Measurements from ENCODE around the gene GPX8. TPM values are rescaled to one million over a fixed set of nuclear protein-coding genes. Genes with fewer than 3 reads are reported as not detected.

The GPX8 gene
- total and polyA plus RNA-seq, 4 donors = 0.68 to 1.2 (median 1.0) TPM

GRCh38 chr5:55146080-55146479, 13.9 kb upstream of the GPX8 start:
- Histone ChIP-seq H3K27ac (ENCODE audit: low read depth in 1 of 2, low read length in 2 of 2) (no peak overlapping the region), H3K36me3 (ENCODE audit: control insufficient read depth in 4 of 4, insufficient read depth in 3 of 4, low read depth in 1 of 4, low read length in 3 of 4) (no peaks in the 10 kb centered on the region), H3K9ac (ENCODE audit: low read depth in 1 of 2, low read length in 2 of 2) (no peak overlapping the region), H3K4me1 (ENCODE audit: control insufficient read depth in 4 of 4, insufficient read depth in 4 of 4, low read length in 3 of 4) (peaks cover 0 to 4% (median 3%) of the 10 kb centered on the region in 4 donors), H3K4me3 (ENCODE audit: low read depth in 1 of 3, low read length in 3 of 3) (no peak overlapping the region), H3K27me3 (ENCODE audit: control insufficient read depth in 4 of 4, insufficient read depth in 4 of 4, low read length in 3 of 4) (no peaks in the 10 kb centered on the region), H3K9me3 (ENCODE audit: control insufficient read depth in 4 of 4, low read length in 3 of 4) (no peaks in the 10 kb centered on the region)
- TF ChIP-seq JUND (IDR thresholded peaks at IDR 0.05) (no peak), ZBTB33 (IDR thresholded peaks at IDR 0.05) (no peak), EGR1 (IDR thresholded peaks at IDR 0.05; ENCODE audit: low read depth in 2 of 2) (no peak), NR2F2 (IDR thresholded peaks at IDR 0.05) (no peak), HNF4A (conservative IDR thresholded peaks at IDR 0.05) (no peak), RAD21 (IDR thresholded peaks at IDR 0.05) (no peak), FOXA1 (IDR thresholded peaks at IDR 0.05) (no peak), SP1 (IDR thresholded peaks at IDR 0.05) (no peak), HNF4G (IDR thresholded peaks at IDR 0.05) (no peak), YY1 (IDR thresholded peaks at IDR 0.05) (no peak), REST (IDR thresholded peaks at IDR 0.05) (no peak), TAF1 (conservative IDR thresholded peaks at IDR 0.05) (no peak), RXRA (IDR thresholded peaks at IDR 0.05) (no peak), GABPA (IDR thresholded peaks at IDR 0.05 in 1 of 2, conservative IDR thresholded peaks at IDR 0.05 in 1 of 2) (no peak), FOXA2 (IDR thresholded peaks at IDR 0.05) (no peak)
- TF ChIP-seq, protein P1, sequence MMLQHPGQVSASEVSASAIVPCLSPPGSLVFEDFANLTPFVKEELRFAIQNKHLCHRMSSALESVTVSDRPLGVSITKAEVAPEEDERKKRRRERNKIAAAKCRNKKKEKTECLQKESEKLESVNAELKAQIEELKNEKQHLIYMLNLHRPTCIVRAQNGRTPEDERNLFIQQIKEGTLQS (IDR thresholded peaks at IDR 0.05) = no peak
- TF ChIP-seq, protein P2, sequence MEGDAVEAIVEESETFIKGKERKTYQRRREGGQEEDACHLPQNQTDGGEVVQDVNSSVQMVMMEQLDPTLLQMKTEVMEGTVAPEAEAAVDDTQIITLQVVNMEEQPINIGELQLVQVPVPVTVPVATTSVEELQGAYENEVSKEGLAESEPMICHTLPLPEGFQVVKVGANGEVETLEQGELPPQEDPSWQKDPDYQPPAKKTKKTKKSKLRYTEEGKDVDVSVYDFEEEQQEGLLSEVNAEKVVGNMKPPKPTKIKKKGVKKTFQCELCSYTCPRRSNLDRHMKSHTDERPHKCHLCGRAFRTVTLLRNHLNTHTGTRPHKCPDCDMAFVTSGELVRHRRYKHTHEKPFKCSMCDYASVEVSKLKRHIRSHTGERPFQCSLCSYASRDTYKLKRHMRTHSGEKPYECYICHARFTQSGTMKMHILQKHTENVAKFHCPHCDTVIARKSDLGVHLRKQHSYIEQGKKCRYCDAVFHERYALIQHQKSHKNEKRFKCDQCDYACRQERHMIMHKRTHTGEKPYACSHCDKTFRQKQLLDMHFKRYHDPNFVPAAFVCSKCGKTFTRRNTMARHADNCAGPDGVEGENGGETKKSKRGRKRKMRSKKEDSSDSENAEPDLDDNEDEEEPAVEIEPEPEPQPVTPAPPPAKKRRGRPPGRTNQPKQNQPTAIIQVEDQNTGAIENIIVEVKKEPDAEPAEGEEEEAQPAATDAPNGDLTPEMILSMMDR (IDR thresholded peaks at IDR 0.05; ENCODE audit: low read depth, low read length, missing input control) = no peak
- TF ChIP-seq, protein P3, sequence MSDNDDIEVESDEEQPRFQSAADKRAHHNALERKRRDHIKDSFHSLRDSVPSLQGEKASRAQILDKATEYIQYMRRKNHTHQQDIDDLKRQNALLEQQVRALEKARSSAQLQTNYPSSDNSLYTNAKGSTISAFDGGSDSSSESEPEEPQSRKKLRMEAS (IDR thresholded peaks at IDR 0.05) = no peak
- 73% methylated on average over 8 of the region's 8 CpGs for WGBS
- DNase-seq (ENCODE audit: low spot score) = no peak

All from liver (tissue), 9 donors.